PC-9 (cell line): ENCODE results near the gene PYGB. TPM values are rescaled to one million over a fixed set of nuclear protein-coding genes. Genes with fewer than 3 reads are reported as not detected.

Experiments used
- BruUV-seq: library from RNA; stranded (reverse); fragments of 400-500 nt; replicated peaks from 2 replicates; lab custom pipeline; 2021; lab: Mats Ljungman, UMichigan
- CTCF ChIA-PET: fragments of 300-600 bp; sonication (Branson Sonifier 250); formaldehyde crosslinking; loops from one replicate; lab custom pipeline; 2022; ENCODE audit warnings: antibody characterized with exemption; lab: Charles Lee
- POLR2A ChIA-PET: fragments of 300-600 bp; sonication (Branson Sonifier 250); formaldehyde crosslinking; loops from one replicate; lab custom pipeline; 2022; ENCODE audit warnings: antibody characterized with exemption; ENCODE audit not compliant: unreplicated experiment; lab: Charles Lee
- DNase-seq, 2 experiments: peaks; one replicate each; pipeline versions ENCODE4 v3.0.0 to v3.0.0-alpha.2; 2015 to 2022; ENCODE audit warnings: mixed read lengths in 1 of 2
- H2AFZ ChIP-seq: fragments of 200-600 bp; sonication (generic); 2 replicates; pipeline ENCODE4 v1.8.1; 2017; ENCODE audit warnings: antibody characterized with exemption
- H3F3A ChIP-seq: fragments of 200-600 bp; sonication (generic); 2 replicates; pipeline ENCODE4 v1.8.1; 2017; ENCODE audit warnings: antibody characterized with exemption, mild to moderate bottlenecking, low read depth; ENCODE audit not compliant: insufficient read depth
- H3K27ac ChIP-seq: fragments of 200-600 bp; sonication (generic); 2 replicates; pipeline ENCODE4 v1.6.1; 2016; ENCODE audit warnings: mixed run types
- H3K27me3 ChIP-seq: fragments of 200-600 bp; sonication (generic); 2 replicates; pipeline ENCODE4 v1.6.1; 2016; ENCODE audit warnings: low read depth, mixed run types; ENCODE audit not compliant: insufficient read depth
- H3K36me3 ChIP-seq: fragments of 200-600 bp; sonication (generic); 2 replicates; pipeline ENCODE4 v1.6.1; 2016; ENCODE audit warnings: low read depth, mixed run types
- H3K4me1 ChIP-seq: fragments of 200-600 bp; sonication (generic); replicated peaks from 2 replicates; pipeline ENCODE4 v1.6.1; 2016; ENCODE audit warnings: mixed run types; ENCODE audit not compliant: insufficient read depth
- H3K4me2 ChIP-seq: fragments of 200-600 bp; sonication (generic); 2 replicates; pipeline ENCODE4 v1.6.1; 2017; ENCODE audit warnings: mixed run types
- H3K4me3 ChIP-seq: fragments of 200-600 bp; sonication (generic); 2 replicates; pipeline ENCODE4 v1.6.1; 2016; ENCODE audit warnings: mixed run types
- H3K79me2 ChIP-seq: fragments of 200-600 bp; sonication (generic); 2 replicates; pipeline ENCODE4 v1.6.1; 2017; ENCODE audit warnings: low read depth, mixed run types
- H3K9me2 ChIP-seq: fragments of 200-600 bp; sonication (generic); 2 replicates; pipeline ENCODE4 v1.8.1; 2017; ENCODE audit warnings: mild to moderate bottlenecking; ENCODE audit not compliant: insufficient read depth
- H3K9me3 ChIP-seq: fragments of 200-600 bp; sonication (generic); 2 replicates; pipeline ENCODE4 v1.8.1; 2016; ENCODE audit warnings: low read depth; ENCODE audit not compliant: insufficient read depth
- H4K20me1 ChIP-seq: fragments of 200-600 bp; sonication (generic); 2 replicates; pipeline ENCODE4 v1.8.1; 2017; ENCODE audit not compliant: insufficient read depth
- CTCF ChIP-seq: fragments of 200-600 bp; sonication (generic); conservative IDR thresholded peaks from 2 replicates; pipeline ENCODE4 v1.6.1; 2017; ENCODE audit warnings: mixed run types, antibody characterized with exemption, mild to moderate bottlenecking, moderate library complexity
- EZH2 ChIP-seq: fragments of 200-600 bp; sonication (generic); IDR thresholded peaks from 2 replicates; pipeline ENCODE4 v1.8.0; 2017; ENCODE audit warnings: antibody characterized with exemption, low read depth
- intact Hi-C: fragments of 100-400 bp; cut with micrococcal nuclease; formaldehyde crosslinking; loops from one replicate; pipeline ENCODE4 v1.10.0; 2022; ENCODE audit not compliant: unreplicated experiment
- total RNA-seq: library from RNA; stranded (reverse); gene quantifications from 2 replicates; pipeline ENCODE4 v1.2.3, GENCODE V29; 2021

Gene PYGB
- total RNA-seq, 1 experiment from 2014 or later: 133 TPM

DNA sequence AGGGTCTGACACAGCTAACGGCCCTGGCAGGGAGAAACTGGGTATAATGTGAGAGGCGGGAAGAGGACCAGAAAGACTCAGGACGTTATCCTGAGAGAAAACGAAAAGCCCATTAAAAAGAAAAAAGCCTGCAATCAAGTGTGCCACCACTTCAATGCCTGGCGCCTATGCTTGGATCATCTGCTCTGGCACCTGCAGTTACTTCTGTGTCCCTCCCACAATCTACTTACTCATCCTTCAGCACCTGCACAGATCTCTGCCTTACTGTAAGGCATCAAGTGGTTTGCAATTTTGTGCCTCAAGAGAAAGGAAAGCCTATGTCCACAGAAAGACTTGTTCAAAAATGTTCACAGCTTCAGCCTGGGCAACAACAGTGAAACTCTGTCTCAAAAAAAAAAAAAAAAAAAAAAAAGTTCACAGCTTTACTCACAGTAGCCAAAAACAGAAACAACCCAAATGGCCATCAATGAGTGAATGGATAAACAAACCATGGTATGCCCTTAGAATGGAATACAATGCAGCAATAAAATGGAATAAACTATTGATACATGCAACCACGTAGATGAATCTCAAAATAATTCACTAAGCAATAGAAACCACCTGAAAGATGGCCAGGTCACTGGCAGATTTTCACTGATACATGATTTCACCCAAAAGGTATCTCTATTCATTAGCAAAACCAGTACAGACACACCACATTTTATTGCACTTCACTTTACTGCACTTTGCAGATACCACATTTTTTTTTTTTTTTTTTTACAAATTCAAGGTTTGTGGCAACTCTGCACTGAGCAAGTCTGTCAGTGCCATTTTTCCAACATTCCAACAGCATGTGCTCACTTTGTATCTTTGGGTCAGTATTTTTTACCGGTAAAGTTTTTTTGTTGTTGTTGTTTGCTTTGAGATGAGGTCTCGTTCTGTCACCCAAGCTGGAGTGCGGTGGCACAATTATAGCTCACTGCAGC, 94.1 kb downstream of the PYGB start:
- peaks cover 6% of the 10 kb centered on the region; the same call in 1 of the 2 replicates for H3F3A ChIP-seq
- peaks cover 5% of the 10 kb centered on the region; the same call in 1 of the 2 replicates for H4K20me1 ChIP-seq
- ChIA-PET POLR2A (interaction anchor here (0.5 kb wide), 1 partner anchor 19 kb away, joined by 4 read pairs; no protein-coding TSS in a partner anchor), CTCF (no interaction called here)
- no peak overlapping the region for H2AFZ ChIP-seq
- no peak for DNase-seq
- intact Hi-C loops: no loop called here
- H3K9me3 ChIP-seq: no peaks in the 10 kb centered on the region
- no peaks in the 10 kb centered on the region for H3K36me3 ChIP-seq
- no TSS peak for BruUV-seq
- H3K4me3 ChIP-seq: no peak overlapping the region
- no peak for TF ChIP-seq EZH2
- no peak for TF ChIP-seq CTCF
- no peak overlapping the region for H3K27ac ChIP-seq
- H3K9me2 ChIP-seq: no peaks in the 10 kb centered on the region
- H3K4me2 ChIP-seq: no peak overlapping the region
- no peaks in the 10 kb centered on the region for H3K4me1 ChIP-seq
- no peaks in the 10 kb centered on the region for H3K27me3 ChIP-seq
- H3K79me2 ChIP-seq: peaks cover 26% of the 10 kb centered on the region

GRCh38 chr20:25344634-25345033, 96.7 kb downstream of the PYGB start:
- H3K27ac ChIP-seq: no peak overlapping the region
- CTCF ChIA-PET: no interaction called here

GRCh38 chr20:25345721-25346120, 97.8 kb downstream of the PYGB start:
- Histone ChIP-seq H3K4me2 (no peak overlapping the region), H3K9me2 (no peaks in the 10 kb centered on the region), H3K79me2 (peaks cover 31% of the 10 kb centered on the region), H4K20me1 (peaks cover 5% of the 10 kb centered on the region; the same call in 1 of the 2 replicates), H3K4me3 (no peak overlapping the region), H3K4me1 (no peaks in the 10 kb centered on the region), H2AFZ (no peak overlapping the region), H3K27ac (no peak overlapping the region), H3F3A (0 out of 2 replicates have a peak, but pooled peaks cover 2% of the 10 kb centered on the region), H3K36me3 (no peaks in the 10 kb centered on the region), H3K27me3 (no peaks in the 10 kb centered on the region), H3K9me3 (no peaks in the 10 kb centered on the region)
- ChIA-PET CTCF (interaction anchor here (0.6 kb wide), 1 partner anchor 24 kb away, joined by 3 read pairs; no protein-coding TSS in a partner anchor), POLR2A (no interaction called here)
- BruUV-seq: no TSS peak
- TF ChIP-seq CTCF (no peak), EZH2 (no peak)
- no peak for DNase-seq
- intact Hi-C loops: no loop called here

More at GRCh38 chr20:25344634-25345033, 96.7 kb downstream of the PYGB start:
- H3K4me2 ChIP-seq: no peak overlapping the region
- no peaks in the 10 kb centered on the region for H3K36me3 ChIP-seq
- H3F3A ChIP-seq: no peaks in the 10 kb centered on the region
- no peaks in the 10 kb centered on the region for H3K27me3 ChIP-seq
- H3K9me3 ChIP-seq: no peaks in the 10 kb centered on the region
- no peak overlapping the region for H3K4me3 ChIP-seq
- no peak overlapping the region for H2AFZ ChIP-seq
- peaks cover 5% of the 10 kb centered on the region; the same call in 1 of the 2 replicates for H4K20me1 ChIP-seq
- POLR2A ChIA-PET: no interaction called here
- intact Hi-C loops: no loop called here
- BruUV-seq: no TSS peak
- H3K9me2 ChIP-seq: no peaks in the 10 kb centered on the region
- H3K4me1 ChIP-seq: no peaks in the 10 kb centered on the region
- no peak for DNase-seq
- peaks cover 35% of the 10 kb centered on the region for H3K79me2 ChIP-seq
- no peak for TF ChIP-seq CTCF
- no peak for TF ChIP-seq EZH2
